GM12891 (cell line): ENCODE data around the gene ERBB2.

Source experiments
- POLR2A ChIP-seq: IDR thresholded peaks from 2 replicates; pipeline ENCODE4 v1.6.1; 2011; ENCODE audit warnings: low read depth, low read length, control low read depth
- POLR2AphosphoS5 ChIP-seq: IDR thresholded peaks from 2 replicates; pipeline ENCODE4 v1.6.1; 2011; ENCODE audit warnings: low read depth, low read length, control low read depth
- TAF1 ChIP-seq: IDR thresholded peaks from 2 replicates; pipeline ENCODE4 v1.6.1; 2011; ENCODE audit warnings: low read depth, low read length, control low read depth

- TF ChIP-seq POLR2A (no peak), POLR2AphosphoS5 (no peak), TAF1 (no peak)
Measured at GRCh38 chr17:39678340-39679116, 21.3 kb upstream of the ERBB2 start.
